KOPT-K1 (cell line): Measurements from ENCODE around the gene GCHFR.
A peak's percentile ranks its signal among the peaks of the same experiment; 100 is the strongest.

Source experiments
- H3K27ac ChIP-seq: fragments of 200-600 bp; sonication (generic); 2 replicates; pipeline ENCODE4 v1.5.1; 2016; ENCODE audit warnings: antibody characterized with exemption, mild to moderate bottlenecking, low read depth, low read length; ENCODE audit not compliant: poor library complexity, severe bottlenecking
- H3K36me3 ChIP-seq: fragments of 200-600 bp; sonication (generic); 2 replicates; pipeline ENCODE4 v1.5.1; 2017; ENCODE audit warnings: antibody characterized with exemption, mild to moderate bottlenecking, low read length, moderate library complexity; ENCODE audit not compliant: insufficient read depth
- H3K9me3 ChIP-seq: fragments of 200-600 bp; sonication (generic); 2 replicates; pipeline ENCODE4 v1.5.1; 2017; ENCODE audit warnings: antibody characterized with exemption, low read length, mild to moderate bottlenecking; ENCODE audit not compliant: insufficient read depth, poor library complexity, severe bottlenecking

Gene GCHFR

DNA sequence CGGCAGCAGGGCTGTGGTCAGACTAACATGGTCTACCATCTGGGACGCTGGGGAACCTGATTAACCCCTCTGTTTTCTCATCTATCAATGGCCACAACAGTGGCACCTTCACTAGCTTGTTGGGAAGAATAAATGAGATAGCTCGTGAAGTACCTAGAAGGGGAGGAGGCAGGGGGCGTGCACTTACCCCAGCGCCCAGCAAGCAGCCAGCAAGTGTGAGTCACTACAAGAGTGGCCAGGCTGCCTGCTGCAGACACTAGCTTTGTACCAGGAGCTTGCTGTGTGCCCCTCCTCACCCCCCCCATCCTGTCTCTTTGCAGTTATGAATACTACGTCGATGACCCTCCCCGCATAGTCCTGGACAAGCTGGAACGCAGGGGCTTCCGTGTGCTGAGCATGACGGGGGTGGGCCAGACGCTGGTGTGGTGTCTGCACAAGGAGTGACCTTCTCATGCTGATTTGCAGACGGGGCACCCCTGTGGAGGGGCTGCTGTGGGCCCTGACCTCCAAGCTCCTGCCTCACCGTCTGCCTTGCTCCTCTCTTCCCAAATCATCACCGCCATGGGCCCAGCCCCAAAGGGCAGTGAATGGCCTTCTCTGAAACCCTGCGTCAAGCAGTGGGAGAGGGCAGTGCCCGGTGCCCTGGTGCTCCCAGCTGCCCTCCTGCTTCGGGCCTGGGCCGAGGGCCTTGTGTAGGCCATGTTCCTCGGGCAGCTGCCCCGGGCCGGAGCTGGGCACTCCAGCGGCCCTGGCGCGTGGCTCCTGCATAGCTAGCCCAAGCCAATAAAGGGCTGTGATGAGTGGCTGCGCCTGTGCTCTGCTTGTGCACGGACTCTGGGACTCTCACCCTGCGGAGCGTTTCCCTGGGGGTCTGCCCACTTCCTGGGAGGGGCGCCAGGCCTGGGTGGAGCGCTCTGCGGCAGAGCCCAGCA lies 3.3 kb downstream of the GCHFR start:
- H3K36me3 ChIP-seq: peaks cover 13% of the 10 kb centered on the region; the same call in 1 of the 2 replicates
- no peaks in the 10 kb centered on the region for H3K9me3 ChIP-seq
- H3K27ac ChIP-seq: no peak overlapping the region

DNA sequence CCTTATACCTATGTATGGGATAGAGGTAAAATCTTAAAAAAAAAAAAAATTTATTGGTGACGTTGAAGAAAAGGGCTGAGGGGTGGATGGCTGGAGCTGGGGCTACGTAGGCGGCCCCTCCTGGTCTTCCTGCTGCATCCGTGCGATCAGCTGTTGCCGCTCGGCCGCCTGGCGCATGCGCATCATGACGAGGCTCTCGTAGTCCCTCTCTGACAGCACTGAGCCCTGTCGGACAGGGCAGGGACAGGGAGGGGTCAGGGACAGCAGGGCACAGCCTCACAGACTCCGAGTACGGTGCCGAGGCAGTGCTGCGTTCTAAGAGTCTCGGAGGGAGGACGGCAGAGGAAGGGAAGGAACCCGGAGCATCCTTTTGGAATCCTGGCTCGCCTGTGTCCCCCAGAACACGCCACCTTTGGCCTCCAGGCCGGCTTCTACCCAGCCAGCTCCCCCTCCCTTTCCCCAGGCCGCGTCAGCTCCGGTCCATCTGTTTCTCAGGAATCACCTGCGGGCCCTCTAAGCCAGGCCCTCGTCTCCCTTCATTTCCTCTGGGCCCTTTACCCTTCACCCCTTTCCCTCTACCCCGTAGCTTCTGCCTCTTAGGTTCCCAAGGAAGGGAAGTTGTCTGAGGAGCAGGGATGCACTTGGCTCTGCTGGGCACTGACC lies 4.1 kb downstream of the GCHFR start:
- no peaks in the 10 kb centered on the region for H3K9me3 ChIP-seq
- H3K27ac ChIP-seq: peak overlapping the region; percentile 95
- H3K36me3 ChIP-seq: peaks cover 13% of the 10 kb centered on the region

DNA sequence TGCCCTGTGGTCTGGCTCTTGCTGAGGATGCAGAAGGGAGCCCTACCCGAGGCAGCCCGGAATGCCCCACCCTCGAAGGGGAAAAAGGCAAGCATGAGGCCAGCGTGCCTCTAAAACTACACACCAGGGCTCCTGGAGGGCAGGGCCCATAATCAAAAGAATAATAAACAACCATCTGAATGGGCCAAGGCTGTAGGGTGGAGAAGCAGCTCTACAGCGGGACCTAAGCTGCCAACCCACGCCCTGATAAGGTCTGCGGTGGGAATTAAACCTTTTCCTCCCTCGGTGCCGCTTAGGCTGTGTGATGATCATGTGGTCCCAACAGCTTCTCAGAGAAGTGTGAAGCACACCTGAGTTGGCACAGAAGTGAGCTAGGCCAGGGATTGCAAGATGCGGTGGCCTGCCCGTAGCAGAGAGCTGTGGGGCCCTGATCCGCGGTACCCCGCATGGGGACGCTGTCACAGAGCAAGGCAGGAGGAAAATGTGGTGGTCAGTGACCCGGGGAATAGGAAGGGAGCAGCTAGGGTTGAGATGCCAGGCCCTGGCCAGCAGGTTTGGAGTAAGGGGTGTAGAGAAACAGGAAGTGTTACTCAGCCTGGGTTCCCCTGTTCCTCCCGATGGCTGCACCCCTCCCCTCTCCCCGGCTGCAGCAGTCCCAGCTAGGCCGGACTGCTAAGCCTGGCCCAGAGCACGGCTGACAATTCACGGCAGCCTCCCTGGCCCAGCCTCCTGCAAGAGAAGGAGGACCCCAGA lies 4.8 kb downstream of the GCHFR start:
- Histone ChIP-seq H3K36me3 (peaks cover 20% of the 10 kb centered on the region), H3K27ac (peak overlapping the region; percentile 95)

DNA sequence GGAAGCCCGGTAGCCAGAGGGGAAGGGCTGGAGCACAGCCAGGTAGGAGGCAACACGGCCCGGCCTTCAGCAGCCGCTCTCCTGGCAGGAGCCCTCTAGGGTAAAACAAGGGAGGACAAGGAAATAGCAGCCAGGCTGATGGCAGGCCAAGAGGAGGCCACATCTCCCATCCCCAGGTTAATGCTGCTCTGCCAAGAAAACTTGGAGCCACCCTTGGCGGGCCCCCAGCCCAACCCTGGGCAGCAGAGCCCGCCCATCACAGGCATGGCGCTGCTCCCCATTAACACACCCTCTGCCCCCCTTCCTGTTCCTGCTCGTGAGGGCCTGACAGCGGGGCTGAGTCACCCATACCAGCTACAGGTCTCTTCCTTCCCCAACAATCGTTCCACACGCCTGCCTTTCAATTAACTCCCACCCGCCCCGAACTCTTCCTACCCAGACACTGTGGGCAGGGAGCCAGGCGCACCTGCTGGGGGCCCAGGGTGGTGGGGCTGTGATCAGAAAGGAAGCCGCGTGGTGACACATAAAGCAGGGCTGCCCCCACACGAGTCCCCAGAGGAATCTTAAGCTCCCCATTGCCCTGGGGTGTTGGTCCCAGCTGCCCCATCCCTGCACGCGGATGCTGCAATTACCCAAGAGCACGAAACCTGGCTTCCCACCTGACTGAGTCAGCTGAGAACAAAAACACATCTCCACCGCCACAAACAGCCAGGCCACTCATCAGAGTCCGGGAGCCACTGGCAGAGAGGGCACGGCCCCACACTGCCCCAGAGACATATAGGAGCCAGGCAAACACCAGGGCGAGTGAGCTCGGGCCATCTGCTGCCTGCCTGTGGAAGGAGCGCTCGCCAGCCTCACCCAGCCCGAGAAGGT lies 5.6 kb downstream of the GCHFR start, which contains the start of gene C15orf62:
Gene C15orf62 (plus strand): TSS at position 707 of the 873 bp plus-strand sequence. CDS start 516 bp downstream, outside the sequence.
- H3K27ac ChIP-seq: peak within 1 kb of the TSS; percentile 95
- H3K36me3 ChIP-seq: peaks cover 28% of the 10 kb centered on the region
- no peaks in the 10 kb centered on the region for H3K9me3 ChIP-seq

More for the DNA sequence above, 4.8 kb downstream of the GCHFR start:
- H3K9me3 ChIP-seq: no peaks in the 10 kb centered on the region

DNA sequence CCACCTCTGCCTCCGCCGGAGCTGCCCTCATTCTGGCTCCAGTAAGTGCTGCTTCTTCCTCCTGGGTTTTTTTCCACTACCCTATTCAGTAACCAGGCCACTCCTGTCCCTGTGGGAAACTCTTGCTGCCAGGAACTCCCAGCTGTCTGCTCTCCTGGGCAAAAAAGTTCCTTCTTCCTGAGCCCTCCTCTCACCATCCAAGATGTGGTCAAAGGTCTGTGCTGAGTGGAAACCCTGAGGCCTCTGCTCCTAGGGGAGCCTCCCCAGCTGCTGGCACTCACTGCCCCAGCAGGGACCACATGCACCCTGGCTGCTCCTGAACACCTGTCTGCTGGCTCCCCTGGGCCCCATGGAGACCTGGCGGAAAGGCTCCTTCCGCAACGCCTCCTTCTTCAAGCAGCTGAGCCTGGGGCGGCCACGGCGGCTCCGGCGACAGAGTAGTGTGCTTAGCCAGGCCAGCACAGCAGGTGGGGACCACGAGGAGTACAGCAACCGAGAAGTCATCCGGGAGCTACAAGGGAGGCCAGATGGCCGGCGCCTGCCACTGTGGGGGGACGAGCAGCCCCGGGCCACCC lies 6.4 kb downstream of the GCHFR start:
- Histone ChIP-seq H3K9me3 (no peaks in the 10 kb centered on the region), H3K36me3 (peaks cover 35% of the 10 kb centered on the region), H3K27ac (peak overlapping the region; percentile 95)

DNA sequence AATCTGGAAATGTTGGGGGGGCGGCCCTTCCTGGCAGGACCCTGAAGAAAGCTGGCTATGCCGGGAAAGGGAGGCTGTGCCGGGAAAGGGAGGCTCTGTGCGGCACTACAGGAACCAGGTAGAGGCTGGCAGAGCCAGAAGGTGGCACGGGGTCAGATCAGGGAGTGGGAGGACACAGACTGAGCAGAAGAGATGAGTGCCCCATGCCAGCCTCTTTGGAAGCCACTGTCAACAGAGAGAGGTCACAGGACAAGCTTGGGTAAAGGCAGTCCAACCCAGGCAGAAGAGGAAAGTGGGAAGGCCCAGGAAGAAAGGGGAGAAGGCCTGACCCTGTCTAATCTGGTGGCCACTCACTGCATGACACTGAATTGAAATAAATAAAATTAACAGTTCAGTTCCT lies 7.4 kb downstream of the GCHFR start:
- Histone ChIP-seq H3K27ac (peak overlapping the region; percentile 95), H3K9me3 (no peaks in the 10 kb centered on the region)

DNA sequence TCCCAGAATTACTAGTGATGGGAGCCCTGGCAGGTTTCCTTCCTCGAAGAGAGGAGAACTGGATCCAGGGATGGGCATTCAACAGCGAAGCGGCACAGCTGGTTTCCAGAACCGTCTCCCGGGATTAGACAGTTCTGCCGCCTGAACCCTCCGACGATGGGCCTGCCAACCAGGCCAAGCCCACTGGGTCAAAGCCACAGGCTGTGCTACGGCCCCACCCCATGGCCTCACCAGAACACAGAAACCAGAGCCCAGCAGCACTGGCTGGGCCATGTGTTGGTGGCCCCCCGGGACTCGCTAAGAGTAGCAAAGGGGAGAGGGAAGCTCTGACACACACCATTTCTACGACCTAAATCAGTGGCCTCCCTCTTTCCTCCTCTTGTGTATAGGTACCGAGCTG lies 8.1 kb downstream of the GCHFR start:
- Histone ChIP-seq H3K36me3 (peaks cover 47% of the 10 kb centered on the region), H3K27ac (no peak overlapping the region), H3K9me3 (no peaks in the 10 kb centered on the region)

More for the DNA sequence above, 7.4 kb downstream of the GCHFR start:
- peaks cover 45% of the 10 kb centered on the region for H3K36me3 ChIP-seq

DNA sequence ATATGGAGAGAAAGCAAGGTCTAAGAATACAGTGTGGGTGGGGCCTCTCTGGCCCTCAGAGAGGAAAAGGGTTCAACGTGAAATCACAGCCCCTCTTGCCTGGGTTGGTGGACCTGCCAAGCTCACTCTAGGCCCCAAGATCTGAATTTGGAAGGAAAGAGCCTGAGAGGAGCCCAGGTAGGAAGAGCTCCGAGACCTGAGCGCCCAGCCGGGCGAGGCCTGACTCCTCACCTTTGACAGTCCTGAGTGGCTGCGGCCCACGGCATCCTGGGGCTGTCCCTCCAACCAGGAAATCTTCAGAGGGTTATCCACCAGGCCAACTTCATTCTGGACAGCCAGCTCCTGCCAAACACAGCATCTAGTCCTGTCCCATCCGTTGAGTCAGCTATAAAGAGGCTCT lies 9.6 kb downstream of the GCHFR start:
- Histone ChIP-seq H3K27ac (no peak overlapping the region), H3K36me3 (peaks cover 49% of the 10 kb centered on the region; the same call in 1 of the 2 replicates), H3K9me3 (no peaks in the 10 kb centered on the region)

DNA sequence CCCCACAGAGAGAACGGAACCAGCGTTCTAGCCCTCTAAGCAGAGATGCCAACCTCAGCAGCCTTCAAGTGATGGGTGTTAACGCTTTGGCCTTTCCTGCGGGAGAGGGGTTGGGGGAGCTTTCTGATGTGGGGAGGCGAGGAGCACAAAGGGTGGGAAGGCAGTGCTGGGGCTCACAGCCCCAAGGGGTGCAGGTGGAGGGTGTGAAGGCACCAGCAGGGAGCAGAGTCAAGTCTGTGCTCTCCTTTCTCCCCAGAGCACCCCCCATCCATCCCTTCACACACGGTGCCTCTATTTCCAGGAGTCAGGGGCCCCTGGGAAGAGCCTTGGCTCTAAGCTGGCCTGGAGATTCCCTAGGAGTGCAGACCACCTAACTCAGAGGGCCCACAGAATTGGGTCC lies 10.0 kb downstream of the GCHFR start:
- H3K9me3 ChIP-seq: no peaks in the 10 kb centered on the region
- no peak overlapping the region for H3K27ac ChIP-seq
- H3K36me3 ChIP-seq: peaks cover 53% of the 10 kb centered on the region; the same call in 1 of the 2 replicates

DNA sequence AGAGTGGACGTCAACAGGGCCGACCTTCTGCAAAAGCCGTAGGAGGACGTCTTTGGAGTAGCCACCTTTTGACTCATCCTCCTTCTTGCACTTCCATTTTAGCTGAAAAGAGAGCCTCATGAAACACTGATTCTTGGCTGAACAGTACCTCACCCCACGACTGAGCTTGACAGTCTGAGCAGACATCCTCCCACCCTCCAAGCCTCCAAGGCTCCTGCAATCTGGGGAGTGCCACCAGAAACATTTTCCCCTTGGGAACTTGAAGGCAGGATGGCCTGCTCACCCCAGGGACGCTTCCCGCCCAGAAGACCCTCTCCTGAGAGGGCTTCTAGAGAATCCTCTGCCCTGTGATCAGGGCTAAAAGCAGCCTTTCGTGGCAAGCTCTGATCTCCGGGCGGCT lies 11.1 kb downstream of the GCHFR start:
- peaks cover 61% of the 10 kb centered on the region; the same call in 1 of the 2 replicates for H3K36me3 ChIP-seq
- no peak overlapping the region for H3K27ac ChIP-seq
- H3K9me3 ChIP-seq: no peaks in the 10 kb centered on the region

DNA sequence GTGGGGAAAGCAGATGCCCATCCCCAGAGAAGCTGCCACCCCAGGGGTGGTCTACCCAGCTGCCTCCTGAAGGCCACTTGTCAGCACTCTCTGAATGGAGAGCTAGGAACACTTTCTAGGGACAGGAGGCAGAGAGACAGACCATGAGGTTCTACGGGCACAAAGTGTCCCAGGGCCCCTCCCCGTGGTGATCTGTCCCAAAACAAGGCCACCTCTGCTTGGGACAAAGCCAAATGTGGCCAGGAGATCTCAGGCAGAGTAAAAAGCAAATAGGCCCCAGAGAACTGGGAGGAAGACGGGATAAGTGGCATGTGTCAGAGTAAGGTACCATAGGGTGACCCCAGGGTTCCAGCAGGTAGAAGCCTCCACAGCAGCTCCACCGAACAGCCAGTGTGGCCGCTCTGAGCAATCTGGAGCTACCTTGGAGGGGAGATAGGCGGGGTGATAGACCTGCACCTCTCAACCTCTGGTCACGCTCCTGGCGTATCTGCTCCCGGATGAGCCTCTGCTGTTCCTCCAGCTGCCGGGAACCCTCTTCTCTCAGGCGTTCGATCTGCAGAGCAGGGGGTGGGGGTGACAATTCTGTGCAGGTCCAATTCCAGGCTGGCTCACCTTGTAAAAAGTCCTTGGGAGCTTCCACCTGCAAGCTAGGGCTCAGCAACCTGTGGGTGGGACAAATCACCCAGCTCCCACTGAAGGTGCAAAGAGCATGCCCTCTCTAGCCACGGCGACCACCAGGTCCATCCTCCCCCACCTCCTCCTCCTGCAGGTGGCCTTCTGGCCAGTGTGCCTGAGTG lies 12.1 kb downstream of the GCHFR start:
- H3K27ac ChIP-seq: peak overlapping the region; percentile 31
- H3K36me3 ChIP-seq: peaks cover 61% of the 10 kb centered on the region; the same call in 1 of the 2 replicates
- no peaks in the 10 kb centered on the region for H3K9me3 ChIP-seq

DNA sequence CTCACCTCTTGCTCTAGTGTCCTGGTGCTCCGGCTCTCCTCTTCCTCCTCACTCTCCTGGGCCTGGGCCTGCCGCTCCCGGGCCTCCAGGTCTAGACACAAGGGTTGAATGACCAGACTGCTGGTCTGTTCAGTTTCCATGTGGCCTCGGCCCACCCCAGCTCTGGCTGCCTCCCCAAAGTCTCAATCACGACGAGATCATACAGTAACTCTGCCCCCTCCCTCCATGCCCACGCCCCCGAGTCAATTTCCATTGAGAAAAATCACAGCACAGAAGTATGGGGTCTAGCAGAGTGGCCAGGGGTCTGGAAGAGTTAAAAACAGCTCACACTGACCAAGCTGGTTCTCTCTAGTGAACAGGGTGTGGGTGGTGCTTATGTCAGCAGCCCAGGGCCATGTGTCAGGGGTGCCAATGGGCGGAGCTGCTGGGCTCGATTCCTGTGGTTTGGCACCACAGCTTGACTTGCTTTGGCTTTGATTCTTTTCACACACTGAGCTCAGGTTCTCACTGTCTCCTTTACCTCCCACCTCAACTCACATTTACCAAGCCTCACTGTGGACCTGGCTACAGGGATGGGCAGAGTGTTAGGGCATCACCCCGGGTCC lies 12.8 kb downstream of the GCHFR start:
- Histone ChIP-seq H3K9me3 (no peaks in the 10 kb centered on the region), H3K36me3 (peaks cover 60% of the 10 kb centered on the region; the same call in 1 of the 2 replicates), H3K27ac (peak overlapping the region; percentile 31)
